Activated CD4-positive, alpha-beta T cell treated with anti-CD3 and anti-CD28 coated beads, Interleukin-10, Interleukin-2, amounts not matched to agents 100 ng/mL and 50 ng/mL, durations not matched to agents 16 hours and 8 hours (primary cell): Measurements from ENCODE around the gene NRIP1.

Experiments used
- DNase-seq: peaks from one replicate; pipeline ENCODE4 v3.0.0-alpha.2; 2020

NRIP1 gene

DNA sequence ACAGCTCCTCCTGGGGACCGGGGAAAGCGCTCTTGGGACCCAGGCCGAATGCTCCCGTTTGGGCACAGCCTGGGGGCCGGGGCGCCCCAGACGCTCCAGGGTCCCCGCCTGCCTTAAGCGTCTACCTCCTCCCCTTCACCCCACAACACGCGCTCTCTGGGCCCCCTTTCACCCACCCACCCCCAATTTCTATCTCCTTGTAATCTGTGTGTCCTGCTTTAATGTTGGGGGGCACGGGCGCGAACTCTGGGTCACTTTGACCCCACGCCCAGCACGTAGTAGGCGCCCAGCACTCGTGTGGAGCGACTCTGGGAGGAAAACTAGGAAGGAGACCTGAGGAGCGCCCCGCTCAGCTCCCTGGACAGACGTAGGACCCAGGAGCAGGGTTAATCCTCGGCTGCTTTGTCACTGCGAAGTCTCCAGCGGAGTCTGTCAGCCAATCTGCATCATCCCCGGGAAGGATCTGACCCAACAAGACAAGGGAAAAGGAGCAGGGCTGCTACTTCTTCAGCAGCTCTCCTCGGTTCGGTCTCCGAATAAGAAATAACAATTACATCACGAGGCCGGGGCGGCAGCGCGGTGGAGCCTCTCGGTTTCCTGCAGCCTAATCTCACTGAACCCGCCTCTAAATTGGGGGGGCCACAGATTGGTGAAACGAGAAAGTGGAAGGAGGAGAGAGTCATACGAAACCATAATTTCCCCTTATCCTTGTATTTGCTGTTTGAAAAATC lies 757 bp upstream of the NRIP1 start:
- peak; percentile 75 for DNase-seq

DNA sequence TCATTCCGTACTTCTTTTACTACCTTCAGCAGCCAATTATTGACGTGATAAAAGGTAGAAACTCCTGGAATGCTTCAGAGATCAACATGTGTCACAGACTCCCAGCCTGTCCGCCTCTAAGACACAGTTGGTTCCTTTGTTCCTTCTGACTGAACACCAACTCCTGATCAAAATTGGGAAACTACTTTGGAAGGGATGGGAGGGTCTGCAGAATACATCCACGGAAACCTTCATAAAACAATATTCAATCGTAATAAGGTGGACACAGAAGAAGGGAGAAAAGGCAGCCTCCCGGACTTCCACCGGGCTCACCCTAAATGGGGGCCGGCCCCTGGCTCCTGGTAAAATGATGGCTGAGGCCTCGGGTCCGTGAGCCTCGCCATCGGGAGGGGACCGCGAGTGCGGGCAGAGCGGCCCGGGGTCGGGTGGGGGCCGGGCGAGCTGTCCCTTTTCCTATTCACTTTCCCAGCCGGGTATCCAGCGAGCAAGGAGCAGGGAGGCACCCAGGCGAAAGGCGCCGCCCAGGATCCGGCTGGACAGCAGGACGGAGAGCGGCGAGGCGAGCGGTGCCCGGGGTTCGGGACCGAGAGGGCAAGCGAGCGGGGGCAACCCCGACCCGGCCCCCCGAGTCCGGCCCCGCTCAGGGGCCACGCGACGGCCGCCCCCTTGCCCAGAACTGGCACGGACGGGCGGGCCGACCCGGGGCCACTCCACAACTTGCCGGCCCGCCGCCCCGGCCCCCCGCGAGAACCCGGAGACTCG lies 805 bp downstream of the NRIP1 start:
- no peak for DNase-seq

DNA sequence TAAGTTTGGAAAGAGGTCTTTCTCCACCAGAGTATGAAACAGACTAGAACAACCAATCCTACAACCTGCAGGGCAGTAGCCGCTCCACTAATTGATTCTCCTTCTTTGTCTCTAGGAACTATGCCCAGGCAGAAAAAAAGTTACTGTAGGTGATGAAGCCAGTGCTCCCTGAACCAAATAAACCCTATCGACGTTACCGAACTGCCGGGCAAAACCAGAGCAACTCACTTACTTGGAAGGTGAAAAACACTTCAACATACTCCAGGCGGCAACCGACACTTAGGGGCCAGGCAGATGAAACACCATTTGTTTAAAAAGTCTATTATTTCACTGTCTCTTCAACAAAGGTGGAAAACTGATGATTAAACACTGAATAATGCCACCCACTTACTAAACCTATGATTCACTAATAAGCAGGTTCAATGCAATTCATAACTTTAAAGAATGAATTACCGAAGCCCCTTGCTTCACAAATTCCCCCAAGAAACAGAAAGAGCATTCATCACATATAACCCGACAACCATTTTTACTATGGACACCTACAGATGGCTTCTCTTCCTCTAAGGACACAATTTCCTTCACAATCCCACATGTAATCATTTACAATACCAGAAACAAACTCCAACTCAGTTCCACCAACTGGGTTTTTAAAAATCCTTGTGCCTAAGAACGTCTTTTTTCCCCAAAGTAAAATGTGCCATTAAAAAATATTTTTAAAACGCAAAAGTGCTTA lies 1.6 kb downstream of the NRIP1 start:
- DNase-seq, result peak; percentile 16

DNA sequence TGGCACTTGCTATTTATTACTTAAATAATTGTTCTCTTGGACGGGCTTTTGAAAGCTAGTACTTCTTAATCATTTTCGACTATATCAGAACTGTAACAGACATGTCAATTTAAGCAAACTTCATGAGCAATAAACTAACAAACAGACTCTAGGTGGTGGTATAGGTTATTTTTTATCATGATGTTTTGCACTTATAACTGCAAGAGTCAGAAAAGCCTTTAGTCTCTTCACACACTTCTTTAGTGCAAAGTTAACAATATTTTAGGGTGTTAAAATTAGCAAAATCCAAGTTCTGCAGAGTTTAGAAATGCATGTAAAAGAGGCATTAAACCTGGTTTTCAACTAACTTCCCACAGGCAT lies 2.2 kb downstream of the NRIP1 start:
- peak; percentile 15 for DNase-seq

DNA sequence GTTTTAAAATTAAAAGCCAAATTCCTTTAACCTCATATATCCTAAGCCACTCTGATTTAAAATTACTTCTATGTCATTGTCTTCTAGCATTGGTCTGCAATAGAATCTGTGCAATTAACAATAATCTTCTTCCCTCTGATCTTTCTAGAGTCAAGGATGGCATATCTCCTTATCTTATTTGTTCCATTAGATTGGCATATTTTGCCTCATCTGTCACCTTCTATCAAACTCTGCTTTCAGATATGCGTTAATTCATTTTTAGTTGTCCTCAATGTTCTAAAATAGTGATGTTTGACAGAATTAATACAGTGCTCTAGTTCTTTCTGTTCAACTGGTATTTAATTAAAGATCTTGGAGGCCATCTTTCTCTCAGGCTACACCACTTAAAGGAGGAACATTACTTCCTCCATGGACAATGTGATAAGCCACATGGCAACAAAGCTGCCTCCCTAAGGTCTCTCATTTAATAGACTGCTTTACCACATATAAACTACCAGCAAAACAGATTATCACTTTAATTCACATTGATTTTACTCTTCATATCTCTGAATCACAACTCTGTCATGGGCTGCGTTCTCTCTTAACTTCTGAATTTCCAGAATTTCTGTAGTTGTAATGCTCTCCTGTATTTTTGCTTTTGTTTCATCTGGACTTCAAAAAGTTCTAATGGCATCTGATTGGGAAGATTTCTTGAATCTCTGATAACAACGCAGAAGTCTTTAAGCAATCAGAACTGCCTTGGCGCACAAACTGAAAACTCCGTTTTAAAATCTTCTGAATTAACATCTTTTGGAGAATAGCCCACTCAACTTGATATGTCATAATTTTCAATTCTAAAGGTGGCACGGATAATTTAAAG lies 2.8 kb downstream of the NRIP1 start:
- no peak for DNase-seq

DNA sequence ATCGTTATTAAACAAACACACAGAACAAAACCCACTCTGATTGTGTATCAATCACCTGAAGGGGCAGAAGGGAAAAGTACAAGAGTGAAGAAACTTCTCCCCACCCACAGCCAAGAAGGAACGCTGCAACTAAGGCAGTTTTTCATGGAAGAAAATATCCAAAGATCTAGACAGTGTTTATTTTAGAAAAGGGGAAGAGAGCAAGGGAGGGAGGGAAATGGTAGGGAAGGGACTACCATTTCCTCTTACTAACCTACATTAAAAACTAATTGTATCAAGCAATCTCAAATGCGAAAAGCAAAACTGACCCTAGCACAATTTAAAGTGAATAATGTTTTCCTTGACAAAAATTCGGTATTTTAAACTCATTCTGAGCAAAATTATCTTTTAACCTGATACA lies 3.5 kb downstream of the NRIP1 start:
- no peak for DNase-seq

DNA sequence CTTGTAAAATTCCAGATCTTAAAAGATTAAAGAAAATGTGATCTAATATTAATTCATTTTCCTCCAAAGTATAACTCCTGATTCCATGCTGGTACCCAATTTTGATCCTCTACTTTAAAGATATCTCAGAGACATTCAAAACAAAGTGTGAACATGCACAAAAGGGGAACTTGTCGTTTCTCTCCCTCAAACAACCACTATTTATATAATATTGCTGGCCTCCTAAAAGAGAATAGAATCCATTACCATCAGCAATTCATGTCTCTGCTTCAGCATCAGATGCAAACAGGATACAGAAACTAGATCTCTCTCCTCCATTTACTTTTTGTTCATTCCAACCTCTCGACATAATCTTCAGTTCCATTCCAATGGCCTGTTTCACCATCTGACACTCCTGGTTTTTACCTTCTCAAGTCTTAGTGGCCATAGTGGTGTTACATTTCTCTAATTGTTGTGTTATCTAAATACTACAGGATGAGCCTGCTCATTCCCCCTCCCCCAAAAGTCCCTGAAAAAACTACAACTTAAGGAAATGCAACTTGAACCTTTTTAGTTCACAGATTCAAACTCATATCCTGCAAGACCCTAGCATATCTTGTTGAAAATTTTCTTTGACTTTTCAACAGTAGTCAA lies 4.1 kb downstream of the NRIP1 start:
- no peak for DNase-seq

DNA sequence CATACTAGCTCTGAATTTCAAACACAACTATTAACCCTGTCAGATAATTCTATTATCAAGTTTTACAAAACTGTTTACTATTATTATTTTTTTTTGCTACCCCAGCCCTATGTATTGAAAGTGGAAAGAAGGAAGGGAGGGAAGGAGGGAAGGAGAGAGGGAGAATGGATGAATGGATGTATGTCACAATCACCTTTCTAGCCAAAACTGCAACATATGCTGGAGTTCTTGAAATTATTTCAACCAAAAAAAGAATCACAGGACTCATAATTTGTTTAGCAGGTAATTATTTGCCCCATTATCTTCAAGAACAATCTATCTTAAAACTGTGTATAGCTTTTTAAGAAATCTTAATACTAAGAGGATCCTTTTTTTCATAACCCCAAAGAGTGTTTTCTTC lies 5.4 kb downstream of the NRIP1 start:
- DNase-seq, result no peak

DNA sequence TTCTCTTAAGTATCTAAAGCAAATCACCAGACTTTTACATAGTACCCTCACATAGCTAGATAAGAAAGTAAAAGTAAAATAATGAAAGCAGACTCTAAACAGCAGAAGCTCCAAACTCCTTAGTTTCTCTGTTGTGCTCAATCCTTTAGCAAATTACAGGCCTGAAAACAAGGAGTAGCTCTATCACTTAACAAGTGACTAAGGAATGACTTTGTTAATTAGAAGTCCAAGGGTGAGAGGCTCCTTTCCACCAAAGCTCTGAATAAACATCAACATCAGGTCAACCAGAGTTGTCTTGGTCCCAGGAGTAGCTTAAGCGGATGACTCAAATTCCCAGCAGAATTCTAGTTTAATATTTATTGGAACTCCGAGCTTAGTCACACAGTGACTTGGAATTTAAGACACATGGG lies 5.9 kb downstream of the NRIP1 start:
- DNase-seq, result no peak

DNA sequence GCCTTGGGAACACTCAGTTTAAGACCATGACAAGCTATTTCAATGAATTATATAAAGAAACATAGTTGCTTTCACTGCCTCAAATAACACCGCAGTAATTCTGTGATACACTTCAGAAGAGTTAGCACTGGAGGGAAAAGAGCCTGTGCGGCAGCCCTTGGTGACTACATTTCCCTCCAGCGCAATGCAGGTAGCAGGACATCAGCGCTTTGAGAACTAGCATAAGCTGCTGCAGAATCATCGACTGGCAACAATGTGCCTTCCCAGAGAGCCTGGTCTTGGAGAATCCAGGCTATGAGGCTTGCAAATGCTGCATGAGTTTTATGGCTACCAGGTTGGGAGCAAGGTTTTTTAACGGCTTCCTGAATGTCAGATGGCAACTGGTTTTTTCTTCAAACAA lies 7.5 kb downstream of the NRIP1 start:
- DNase-seq, result no peak

DNA sequence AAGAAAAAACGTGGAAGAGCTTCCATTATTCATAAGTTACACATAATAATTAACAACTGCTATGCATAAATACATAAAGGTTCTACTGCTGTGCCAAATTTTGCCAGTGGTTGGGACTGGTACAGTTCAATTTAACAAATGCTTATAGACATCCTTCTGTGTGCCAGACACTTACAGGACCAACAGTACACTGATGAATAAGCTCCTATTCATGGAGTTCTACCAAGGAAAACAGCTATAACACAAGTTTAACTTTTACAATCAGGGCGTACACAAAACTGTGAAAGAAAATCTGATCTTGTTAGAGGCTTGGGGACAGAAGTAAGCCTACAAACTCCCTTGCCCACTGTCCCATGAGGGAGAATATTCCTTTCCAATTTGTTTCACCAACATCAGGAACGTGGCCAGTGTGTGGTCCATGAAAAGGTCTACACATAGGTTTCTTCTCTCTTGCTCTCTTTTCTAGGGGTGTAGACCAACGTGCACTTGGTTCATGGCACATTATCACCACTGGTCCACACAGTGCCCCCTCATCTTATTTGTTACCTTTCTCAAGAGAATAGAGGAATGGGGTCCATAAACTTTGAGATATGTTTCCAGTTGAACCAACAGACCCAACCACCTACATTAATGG lies 10.1 kb downstream of the NRIP1 start:
- no peak for DNase-seq

DNA sequence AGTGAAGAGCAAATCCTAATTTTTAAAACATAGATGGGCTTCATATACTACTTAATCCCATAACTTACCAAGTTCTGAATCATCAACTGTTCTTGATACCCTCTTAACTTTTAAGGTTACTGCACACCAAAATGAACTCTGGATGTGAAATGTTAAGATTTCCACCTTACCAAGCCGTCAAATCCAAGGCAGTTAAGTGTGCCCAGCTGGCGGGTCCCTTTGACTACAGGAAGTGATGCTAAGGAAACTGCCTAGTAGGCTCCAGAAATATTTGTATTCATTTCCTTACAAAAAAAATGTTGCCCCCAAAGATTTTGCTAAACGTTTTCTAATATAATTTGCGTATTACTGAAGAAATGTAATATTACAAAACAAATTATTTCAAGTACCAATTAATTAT lies 10.7 kb downstream of the NRIP1 start:
- no peak for DNase-seq

DNA sequence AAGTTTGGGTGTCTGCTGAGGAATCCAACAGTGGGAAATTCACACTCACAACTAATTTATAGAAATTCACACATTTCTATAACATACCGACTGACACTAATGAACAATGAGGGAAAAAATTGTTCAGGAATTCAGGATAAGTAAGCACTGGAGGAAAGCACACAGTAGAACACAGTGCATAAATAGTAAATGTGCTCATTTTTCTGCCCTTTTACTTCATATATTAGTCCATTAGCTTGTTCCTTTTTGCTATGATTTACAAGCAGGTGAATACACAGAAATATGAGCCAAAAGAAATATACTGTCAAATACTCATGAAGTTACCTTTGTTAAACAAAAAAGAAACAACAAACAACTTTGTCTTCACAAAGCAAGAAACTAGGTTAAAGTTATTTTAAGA lies 11.3 kb downstream of the NRIP1 start:
- DNase-seq, result no peak

DNA sequence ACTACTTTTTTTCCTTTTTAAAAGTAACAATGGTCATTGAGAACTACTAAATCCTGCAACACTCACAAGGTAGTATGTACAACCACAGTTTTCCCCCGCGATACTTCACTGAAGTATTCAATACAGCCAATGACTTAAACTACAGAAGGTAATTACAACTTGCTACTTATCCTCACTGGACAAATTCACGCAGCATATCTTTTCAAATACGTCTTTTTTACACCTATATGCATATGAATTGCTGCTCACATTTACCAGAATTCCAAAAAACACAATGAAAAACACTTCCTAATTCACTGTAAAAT lies 12.4 kb downstream of the NRIP1 start:
- DNase-seq, result no peak

DNA sequence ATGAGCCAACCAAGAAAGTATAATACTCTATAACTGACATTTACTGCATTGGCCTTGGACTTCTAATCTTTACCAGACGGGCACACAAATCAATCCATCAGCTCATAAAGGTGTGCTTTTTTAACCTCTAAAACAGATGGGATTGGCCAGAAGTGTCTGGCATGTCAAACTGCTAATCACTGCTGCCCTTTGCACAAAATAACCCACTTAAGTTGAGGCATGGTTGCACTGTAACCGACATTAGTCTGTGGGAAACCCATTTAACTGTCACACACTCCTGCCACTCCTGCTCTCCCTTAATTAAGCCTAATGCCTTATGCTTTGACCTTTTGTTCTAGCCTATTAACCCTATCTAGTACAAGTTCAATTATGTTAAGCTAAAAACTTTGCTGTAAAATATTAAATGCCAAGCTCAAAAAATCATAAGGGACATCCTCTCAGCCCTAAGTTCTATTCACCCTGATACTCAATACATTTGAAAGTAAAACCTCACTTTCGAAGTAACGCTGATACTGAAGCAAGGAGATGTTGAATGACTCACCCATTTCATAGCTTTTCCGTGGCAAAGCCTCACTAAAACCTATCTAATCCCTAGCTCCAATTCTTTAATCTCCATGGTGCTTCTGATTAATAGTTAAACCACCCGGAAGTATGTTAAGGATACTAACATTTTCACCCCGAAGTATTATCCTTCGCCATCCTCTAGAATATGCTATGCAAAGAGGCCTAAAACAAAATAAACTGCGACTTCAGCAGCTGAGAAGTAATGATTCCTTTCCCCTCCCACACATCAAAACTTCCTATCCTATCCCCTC lies 12.9 kb downstream of the NRIP1 start:
- peak; percentile 59 for DNase-seq

DNA sequence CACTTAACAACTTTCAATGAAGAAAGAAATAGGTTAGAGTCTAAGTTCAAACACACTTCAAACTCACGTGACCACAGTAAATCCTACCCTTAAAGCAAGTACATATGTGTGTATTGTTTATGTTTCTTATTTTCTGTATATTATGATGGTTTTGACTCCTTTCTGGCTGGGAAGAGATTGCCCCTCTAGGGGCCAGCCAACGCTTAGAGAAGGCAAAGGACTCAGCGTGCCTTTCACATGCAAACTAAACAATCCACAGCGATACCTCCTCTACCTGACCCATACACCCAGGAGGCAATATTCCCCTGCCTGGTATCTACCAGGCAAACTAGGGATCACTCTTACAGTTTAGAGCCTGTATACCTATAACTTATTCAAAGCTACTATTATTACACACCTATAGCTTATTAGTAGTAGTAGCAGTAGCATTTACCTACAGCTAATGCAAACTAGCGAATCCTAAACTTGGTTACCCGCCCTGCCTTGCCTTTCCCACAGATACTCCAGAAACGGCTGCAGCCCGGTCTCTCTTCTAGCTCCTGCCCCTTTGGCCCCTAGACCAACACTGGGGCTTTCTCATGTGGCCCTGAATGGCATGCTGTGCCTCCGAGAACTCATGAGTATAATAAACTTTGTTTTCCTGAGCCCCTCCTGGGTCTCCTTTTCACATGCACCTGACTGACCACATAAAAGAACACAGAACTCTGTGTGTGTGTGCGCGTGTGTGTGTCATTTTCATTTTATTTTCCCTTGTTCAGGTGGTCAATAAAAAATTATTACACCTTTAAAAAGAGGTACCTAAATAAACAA lies 14.0 kb downstream of the NRIP1 start:
- DNase-seq, result no peak

DNA sequence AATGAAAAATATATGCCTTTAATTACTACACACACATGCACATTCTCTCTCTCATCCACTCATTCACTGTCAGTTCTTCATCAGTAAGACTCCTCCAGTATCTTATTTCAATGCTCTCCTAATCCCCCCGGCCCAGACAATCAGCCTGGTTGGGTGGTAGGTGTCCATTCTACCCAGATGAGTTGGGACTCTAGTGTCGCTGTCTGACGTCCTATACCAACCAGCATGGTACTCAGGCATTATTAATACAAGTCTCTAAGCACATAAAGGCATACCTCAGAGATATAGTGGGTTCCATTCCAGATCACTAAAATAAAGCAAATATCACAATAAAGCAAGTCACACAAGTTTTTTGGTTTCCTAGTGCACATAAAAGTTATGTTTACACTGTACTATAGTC lies 19.8 kb downstream of the NRIP1 start:
- DNase-seq, result no peak

DNA sequence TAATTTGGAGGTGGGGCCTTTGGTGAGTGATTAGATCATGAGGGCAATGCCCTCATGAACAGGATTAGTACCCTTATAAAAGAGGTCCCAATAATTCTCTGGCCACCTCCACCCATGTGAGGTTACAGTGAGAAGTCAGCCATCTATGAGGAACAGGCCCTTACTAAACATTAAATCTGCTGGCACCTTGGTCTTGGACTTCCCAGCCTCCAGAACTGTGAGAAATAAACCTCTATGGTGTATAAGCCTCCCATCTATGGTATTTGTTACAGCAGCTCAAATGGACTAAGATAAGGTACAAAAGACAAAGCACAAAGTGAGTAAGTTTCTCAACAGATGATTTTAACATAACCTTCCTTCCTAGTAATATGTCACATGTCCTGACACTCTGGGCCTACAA lies 22.3 kb downstream of the NRIP1 start:
- no peak for DNase-seq

DNA sequence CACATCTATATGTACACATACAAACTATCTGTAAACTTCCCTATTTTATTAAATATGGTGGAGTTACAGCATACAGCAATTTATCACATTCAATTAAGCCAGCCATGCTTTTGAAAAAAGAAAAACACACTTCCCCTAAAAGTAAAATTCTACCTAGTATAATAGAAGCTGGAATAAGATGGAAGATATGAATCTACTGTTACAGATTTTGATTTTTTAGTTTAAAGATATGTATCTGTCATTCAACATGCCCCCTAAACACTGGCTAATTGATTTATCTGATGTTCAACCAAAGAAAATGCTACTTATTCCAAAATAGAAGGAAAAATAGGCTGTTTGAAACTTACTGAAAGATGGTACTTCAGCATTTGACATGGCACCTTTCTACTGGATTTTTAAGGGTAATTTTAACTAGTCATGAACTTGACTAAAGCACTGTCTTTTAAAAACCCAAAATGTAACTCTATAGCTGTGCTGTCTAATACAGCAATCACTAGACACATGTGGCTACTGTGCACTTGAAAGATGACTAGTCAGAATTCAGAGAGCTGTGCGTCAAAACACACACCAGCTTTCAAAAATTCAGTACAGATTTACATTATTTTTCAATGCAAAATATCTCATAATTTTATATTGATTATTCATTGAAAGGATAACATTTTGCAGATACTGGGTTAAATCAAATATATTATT lies 25.0 kb downstream of the NRIP1 start:
- DNase-seq, result no peak

DNA sequence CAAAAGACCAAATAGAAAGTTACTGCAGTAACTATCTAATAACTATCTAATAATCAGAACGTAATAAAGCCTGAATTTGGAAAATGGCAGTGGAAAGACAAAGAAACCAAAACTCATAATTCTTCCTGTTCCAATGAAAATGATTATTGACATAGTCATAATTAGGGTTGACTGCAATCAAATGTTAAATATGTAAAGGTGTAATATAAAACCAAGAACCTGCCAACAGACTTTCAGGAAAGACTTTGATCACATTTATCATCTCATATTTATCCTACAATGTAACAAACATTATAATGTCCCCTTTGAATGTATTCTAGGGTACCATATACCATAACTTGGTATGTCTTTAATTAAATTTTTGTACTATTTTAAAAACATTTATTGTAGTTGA lies 26.9 kb downstream of the NRIP1 start:
- no peak for DNase-seq
